NCI-H1105 (cell line): ENCODE data around the gene CACNA1A.
"Not testable (repeated sequence)": the region's sequence is repeated elsewhere in the genome, so short reads cannot be mapped to it uniquely, and the experiment has no call there.

Source experiments
- DNase-seq: peaks from one replicate; lab custom pipeline; 2025; lab: John Stamatoyannopoulos, UW

Gene CACNA1A

DNA sequence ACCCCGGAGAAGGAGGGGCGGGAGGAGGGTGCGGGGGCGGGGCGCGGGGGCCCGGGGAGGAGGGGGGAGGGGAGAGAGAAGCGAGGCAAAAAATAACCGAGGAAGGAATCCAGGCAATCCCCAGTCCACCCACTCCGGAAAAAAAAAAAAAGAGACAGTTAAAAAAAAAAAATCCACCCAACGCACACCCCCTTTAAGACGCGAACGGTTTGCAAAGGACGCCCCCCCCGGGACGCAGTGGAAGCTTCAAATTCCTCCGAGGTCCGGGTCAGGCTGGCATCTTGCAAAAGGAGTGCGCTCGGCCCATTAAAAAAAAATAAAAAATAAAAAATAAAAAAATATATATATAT lies at the start of gene CACNA1A:
TSS of gene CACNA1A (minus strand) at position 9 of the 350 bp plus-strand sequence. CDS start 255 bp downstream, outside the sequence.
- no peak for DNase-seq

GRCh38 chr19:13554506-13555240 lies 48.4 kb upstream of the CACNA1A start:
- DNase-seq: no peak

GRCh38 chr19:13553880-13554400 lies 47.7 kb upstream of the CACNA1A start:
- DNase-seq: no peak

- DNase-seq: no peak
These were observed 41.9 kb upstream of the CACNA1A start for GRCh38 chr19:13548131-13548530.

- DNase-seq: no peak
These were observed 40.8 kb upstream of the CACNA1A start for GRCh38 chr19:13547102-13547501.

DNA sequence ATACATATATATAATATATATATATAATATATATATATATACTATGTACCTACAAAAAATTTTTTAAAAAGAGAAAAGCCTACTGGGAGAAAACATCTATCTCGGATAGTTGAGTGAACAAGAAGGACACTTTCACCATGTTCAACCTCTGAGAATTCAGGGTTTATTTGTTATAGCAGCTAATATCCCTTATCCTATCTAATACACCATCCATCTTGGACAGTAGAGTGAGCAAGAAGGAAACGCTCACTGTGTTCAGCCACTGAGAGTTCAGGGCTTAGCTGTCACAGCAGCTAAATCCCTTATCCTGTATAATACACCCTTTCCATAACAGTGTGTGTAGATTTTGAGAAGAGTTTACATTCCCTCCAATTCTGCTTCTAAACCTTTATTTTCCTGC lies 38.1 kb upstream of the CACNA1A start:
- DNase-seq: no peak

- no peak for DNase-seq
These were observed 35.3 kb upstream of the CACNA1A start for GRCh38 chr19:13541554-13541953.

- no peak for DNase-seq
These were observed 33.1 kb upstream of the CACNA1A start for GRCh38 chr19:13539332-13539731.

DNA sequence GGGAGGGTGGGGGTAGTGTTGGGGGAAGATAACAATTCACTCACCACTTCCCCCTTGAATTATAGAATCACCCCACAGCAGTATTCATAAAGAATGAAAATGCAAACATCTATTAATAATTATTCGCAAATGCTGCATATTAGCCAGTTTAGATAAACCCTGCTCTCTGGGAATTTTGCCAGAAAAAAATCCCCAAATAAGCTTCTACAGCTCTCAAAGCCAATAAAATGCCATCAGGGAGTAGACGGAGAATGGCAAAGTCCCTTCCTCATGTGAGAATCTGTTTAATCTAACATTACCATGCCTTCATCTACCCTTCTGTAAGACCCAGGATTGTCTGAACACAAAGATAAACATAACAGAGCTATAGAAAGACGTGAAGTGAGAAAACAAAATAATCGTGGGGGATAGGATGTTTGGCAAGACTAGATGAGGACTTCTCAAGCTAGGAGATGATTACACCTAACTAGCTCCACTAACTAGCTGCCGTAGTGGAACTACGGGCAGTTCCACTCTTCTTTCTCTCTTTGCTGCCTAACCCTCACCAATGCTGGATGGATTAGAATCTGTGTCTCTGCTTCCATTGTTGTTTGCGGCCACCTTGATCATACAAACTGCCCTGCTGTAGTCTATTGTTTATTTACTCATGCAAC lies 32.4 kb upstream of the CACNA1A start:
- DNase-seq: peak; percentile 25

DNA sequence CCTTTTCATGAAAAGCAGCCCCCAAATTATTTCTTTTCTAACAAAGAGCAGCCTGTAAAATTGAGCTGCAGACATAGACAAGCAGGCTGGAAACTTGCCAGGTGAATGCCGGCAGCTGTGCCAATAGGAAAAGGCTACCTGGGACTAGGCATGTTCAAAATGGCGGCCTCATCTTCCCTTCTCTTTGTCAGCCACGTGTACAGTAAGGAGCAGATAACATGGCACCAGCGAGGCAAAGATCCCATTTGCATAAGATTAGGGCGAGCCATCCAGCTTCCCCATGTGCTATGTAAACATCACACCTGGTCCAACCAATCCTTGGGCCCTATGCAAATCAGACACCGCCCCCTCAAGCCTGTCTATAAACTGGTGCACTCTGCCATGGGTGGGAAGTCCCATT lies 31.2 kb upstream of the CACNA1A start:
- peak; percentile 98 for DNase-seq

- DNase-seq: peak; percentile 2
These were observed 24.4 kb upstream of the CACNA1A start for GRCh38 chr19:13530720-13531119.

DNA sequence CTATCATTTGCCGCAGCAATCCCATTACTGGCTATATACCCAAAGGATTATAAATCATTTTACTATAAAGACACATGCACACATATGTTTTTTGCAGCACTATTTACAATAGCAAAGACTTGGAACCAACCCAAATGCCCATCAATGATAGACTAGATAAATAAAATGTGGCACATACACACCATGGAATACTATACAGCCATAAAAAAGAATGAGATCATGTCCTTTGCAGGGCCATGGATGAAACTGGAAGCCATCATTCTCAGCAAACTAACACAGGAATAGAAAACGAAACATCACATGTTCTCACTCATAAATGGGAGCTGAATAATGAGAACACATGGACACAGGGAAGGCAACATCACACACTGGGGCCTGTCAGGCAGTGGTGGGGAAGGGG lies 23.4 kb upstream of the CACNA1A start:
- not testable (repeated sequence) for DNase-seq

GRCh38 chr19:13526552-13526951 lies 20.3 kb upstream of the CACNA1A start:
- DNase-seq: no peak

- no peak for DNase-seq
These were observed 14.8 kb upstream of the CACNA1A start for GRCh38 chr19:13521066-13521465.

DNA sequence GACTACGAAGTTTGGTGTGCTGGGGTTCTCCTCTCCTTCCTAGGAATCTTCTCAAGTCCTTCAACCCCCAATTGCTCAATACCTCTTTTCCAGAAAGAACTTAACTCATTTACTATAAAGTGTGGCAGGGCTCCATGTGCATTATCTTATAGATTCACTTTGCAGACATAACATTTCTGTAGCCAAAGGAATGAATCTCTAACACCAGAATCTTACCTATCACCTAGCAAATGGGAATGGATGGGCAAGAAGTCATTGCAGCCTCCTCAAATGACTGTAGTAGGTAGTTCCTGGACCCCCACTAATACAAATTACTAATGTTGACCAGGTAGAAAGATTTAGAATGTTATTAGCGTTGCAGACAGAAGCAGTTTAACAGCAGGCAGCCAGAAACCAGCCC lies 5.7 kb upstream of the CACNA1A start:
- DNase-seq: no peak

DNA sequence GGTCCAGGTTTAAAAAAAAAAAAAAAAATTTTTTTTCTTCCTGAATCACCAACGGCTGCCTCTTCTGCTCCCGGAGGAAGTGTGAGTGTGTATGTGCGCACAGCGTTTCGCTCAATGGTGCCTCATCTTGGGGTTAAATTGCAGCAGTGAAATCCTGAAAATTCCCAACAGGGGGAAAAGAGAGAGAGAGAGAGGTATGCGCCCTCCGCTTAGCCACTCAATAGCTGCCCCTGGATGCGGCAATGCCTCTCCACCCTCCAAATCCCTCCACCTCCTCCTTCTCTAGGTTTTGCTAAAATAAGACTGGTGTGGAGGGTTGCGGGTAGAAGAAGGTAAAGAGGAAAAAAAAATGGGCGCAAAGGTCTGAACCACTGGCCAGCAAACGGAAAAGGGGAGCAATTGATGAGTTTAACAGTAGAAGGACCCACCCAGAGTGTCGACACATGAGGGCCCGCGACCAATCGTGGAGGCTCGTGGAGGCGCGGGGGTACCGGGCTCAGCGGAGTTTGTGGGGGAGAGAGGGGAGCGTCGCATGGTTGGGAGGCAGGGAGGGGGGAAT lies 853 bp upstream of the CACNA1A start:
- DNase-seq: no peak

GRCh38 chr19:13505761-13506470 lies 363 bp downstream of the CACNA1A start:
- DNase-seq: no peak

- no peak for DNase-seq
These were observed 1.0 kb downstream of the CACNA1A start for GRCh38 chr19:13505164-13505695.

DNA sequence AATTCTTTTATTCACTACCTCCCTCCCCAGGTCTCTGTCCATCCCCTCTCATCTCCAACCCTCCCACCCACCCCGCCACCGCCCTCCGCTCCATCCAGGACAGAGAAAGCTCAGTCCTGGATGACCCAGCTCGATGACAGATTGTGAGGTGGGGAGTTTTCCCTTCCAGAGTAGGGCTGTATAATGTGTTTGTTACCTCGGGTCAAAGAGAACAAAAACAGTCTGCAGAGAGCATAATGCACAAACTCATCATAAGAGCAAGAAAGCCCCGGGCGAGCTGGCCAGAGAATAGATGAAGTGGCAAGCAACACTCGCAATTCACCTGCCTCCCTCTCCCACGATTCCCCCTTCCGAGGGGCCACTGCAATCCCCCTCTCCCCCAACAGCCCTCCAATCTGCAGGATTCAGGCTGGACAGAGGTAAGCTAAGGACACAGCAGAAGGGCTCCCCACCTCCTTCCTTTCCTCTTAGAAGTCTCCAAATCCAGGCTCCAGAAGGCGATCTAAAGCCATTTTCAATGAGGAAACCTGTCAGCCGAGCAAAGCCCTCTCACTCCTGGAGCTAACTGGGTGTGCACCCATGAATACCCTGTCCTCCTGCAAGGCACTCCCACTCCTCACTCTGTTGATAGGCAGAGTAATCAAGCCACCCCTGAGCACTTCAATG lies 2.6 kb downstream of the CACNA1A start:
- DNase-seq: no peak

- DNase-seq: no peak
These were observed 4.0 kb downstream of the CACNA1A start for GRCh38 chr19:13502231-13502630.

DNA sequence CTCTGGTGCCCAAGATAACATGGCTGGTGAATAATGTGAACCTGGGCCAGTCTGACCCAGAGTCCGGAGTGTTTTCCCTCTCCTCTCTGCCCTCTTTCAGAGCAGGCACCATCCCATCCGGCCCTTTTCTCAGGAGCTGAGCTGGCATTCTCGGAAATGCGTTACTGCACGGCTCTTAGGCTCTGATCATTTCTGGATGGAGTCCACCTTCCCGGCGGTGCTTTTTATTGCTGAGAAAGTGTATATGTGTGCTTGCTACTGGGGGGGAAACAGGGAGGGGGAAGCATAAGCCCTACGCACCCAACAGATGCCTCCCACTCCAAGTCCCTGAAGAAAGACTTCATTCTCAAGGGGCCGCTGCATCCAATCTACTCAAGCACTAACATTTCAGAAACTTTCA lies 6.6 kb downstream of the CACNA1A start:
- DNase-seq: no peak
